Measurements from ENCODE around the gene TP73.

TP73 gene

DNA sequence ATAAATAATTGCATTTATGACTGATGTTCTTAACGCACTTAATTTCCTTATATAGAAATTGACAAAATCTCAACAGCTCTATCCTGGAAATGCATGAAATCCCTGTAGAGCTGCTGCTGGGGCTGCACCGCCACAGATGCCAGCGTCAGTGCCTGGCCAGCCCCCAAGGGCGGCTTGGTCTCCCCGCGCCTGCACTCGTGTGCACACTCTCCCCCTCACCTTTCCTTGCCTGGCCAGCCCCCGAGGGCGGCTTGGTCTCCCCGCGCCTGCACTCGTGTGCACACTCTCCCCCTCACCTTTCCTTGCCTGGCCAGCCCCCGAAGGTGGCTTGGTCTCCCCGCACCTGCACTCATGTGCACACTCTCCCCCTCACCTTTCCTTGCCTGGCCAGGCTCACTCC, 16.2 kb upstream of the TP73 start:
- no peak for DNase-seq

DNA sequence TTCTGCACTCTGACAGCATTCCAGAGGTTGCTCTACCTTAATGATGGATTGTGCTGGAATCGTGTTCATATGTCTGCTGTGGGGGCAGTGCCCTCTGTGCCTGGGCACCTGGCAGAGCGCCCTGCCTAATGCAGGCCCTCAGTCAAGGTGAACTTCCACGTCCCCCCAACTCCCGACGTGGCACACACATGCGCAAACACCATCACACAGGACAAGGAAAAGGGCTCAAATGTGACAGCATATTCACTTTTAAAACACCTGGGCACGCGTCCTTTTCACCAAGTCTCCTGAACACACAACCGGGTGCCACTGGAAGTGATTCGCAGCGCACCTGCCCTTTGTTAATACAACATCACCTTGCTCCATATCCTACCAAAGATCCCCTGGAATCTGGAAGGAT, 15.8 kb upstream of the TP73 start:
- DNase-seq: no peak

DNA sequence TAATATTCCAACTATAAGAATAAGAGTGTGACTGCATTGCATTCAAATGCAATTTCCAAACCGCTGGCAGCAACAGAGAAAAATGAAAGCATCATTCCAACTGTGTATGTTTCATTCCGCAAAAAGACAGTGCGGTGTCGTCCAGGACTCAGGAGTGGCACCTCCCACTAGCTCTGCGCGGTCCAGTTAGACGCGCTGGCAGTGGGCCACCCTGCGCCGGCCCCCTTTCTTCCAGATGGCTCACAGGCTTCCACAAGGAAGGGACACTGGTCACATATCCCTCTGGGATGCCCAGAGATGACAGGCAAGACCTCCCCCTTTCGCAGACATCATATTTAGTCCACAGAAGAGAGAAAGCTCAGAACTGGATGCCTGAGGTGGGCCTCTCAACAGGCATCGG, 14.3 kb upstream of the TP73 start:
- DNase-seq: no peak

DNA sequence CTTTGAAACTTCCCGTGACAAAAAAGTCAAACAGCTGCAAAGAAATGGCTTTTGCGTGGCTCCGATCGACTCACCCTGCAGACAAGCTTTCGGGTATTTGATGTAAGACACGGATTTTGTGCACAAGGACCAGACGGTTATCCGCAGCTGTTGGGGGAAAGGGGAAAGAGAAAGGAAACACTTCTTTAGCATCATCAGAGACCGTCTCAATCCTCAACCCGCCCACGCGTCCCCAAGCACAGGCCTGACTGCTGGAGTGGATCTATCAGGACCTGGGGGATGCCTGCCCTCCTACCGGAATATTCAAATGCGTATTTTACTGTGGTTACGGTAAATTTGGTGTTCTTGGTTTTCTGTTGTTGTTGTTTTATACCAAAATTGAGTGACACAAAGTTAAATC, 13.6 kb upstream of the TP73 start:
- no peak for DNase-seq

DNA sequence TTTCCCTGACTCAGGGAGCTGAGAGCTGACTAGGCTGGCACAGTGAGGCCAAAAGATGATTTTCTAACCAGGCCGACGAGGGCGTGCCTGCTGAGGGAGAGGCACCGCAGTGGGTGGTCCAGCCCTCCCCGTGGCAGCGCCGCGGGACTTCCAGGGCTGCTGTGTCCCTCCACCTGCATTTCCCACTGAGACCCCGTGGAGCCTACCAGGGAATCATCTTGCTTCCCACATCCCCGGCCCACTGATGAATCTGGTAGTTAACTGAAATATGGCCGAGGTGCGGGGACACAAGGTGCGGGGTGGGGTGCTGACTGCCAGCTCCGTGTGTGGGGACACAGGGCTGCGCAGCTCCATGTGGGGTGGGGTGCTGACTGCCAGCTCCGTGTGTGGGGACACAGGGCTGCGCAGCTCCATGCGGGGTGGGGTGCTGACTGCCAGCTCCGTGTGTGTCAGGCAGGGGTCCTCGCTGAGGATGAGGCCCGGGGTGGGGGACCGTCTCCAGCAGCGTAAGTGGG, 12.9 kb upstream of the TP73 start:
- no peak for DNase-seq

DNA sequence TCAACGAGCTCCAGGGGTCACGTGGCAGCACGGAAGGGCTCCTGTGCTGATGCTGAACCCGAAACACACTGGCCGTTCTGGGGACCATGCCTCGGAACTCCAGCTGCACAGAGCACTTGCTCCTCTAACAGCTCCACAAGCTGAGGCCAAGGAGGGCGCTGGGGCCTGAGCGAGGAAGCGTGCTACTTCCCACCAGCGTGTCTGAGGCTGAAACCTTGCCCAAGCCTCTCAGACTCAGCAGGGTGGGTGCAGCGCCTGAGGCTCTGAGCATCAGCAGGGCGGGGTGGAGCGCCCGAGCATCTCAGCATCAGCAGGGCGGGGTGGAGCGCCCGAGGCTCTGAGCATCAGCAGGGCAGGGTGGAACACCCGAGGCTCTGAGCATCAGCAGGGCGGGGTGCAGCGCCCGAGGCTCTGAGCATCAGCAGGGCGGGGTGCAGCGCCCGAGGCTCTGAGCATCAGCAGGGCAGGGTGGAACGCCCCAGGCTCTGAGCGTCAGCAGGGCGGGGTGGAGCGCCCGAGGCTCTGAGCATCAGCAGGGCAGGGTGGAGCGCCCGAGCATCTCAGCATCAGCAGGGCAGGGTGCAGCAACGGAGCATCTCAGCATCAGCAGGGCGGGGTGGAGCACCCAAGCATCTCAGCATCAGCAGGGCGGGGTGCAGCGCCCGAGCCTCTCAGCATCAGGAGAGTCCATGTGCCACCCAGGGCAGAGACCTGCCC, 12.0 kb upstream of the TP73 start:
- no peak for DNase-seq

DNA sequence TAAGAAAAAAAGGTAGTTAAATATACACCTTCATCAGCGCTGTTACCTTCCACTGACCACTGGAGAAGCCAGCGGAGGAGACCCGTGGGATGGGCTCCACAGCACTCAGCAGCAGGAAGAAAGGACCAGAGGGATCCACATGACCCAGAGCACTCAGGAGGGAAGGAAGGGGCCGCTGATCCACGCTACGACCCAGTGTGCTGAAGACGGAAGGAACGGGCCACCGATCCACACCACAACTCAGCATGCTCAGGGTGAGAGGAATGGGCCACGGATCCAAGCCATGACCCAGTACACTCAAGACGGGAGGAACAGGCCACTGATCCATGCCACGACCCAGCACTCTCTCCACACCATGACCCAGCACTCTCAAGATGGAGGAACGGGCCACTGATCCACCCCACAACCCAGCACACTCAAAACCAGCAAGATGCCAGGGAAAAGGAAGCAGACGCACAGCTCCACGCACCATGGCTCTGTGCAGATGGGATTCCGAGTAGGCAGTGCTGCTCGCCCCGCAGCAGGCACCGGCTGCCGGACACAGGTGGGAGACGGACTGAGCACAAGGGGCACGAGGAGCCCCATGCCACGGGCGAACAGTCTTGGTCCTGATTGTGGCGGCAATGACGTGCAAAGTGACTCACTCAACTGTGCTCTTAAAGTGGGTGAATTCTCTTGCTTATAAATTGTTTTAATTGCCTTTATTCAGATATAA, 11.1 kb upstream of the TP73 start:
- DNase-seq: no peak

DNA sequence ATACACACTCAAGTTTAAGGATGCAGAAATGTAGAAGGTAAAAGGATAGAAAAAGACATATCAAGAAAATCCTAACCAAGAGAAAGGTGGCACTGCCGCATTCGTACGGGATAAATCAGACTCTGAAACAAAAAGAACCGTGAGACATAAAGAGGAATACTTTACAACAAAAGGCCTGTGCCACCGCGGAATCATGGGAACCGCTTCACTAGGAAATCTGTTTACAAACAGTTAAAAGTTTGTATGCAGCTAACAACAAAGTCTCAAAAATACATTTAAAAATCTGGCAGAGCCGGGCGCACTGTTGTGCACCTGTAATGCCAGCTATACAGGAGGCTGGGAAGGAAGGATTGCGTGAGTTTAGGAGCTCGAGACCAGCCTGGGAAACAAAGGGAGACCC, 10.5 kb upstream of the TP73 start:
- no peak for DNase-seq

DNA sequence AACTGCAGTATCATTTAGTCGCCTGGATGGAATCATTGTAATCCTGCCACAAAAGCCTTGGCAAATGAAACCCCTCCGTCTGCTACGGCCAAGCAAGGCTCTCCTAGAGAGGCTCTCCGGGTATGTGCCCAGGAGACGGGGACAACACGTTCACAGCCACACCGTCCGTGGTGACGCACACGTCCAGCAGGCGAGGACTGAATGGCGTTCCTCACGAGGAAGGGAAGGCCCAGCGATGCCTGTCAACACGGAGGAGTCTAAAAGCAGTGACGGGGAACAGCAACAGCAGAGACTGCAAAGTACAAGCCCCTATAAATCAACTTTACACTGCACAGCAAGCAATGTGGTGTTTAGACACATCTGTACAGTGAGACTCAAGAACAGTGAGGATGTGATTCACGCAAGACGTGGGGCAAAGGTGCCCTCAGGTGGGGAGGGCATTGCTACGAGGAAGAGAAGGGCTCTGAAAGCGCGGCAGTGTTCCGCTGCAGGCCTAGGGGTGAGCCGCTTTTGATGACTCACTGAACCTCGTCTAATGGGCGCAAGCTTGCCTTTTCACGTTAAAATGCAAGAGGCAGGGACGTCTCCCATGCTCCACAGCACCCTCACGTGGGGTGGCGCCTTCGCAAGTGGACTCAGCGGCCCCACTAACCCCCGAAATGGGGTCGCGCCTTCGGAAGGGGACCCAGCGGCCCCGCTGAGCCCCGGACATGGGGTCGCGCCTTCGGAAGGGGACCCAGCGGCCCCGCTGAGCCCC, 9.2 kb upstream of the TP73 start:
- no peak for DNase-seq

DNA sequence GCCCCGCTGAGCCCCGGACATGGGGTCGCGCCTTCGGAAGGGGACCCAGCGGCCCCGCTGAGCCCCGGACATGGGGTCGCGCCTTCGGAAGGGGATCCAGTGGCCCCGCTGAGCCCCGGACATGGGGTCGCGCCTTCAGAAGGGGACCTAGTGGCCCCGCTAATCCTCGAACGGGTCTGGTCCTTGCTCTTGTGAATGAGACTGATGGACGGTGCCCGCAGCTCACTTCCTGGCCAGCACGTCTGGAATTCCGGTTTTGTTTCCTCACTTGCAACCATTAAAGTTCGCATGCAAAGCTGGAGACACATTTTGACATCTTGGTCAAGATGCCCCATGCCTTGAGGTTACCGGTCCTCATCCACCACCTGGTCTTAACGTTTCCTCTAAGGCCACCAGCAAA, 8.0 kb upstream of the TP73 start:
- DNase-seq: no peak

DNA sequence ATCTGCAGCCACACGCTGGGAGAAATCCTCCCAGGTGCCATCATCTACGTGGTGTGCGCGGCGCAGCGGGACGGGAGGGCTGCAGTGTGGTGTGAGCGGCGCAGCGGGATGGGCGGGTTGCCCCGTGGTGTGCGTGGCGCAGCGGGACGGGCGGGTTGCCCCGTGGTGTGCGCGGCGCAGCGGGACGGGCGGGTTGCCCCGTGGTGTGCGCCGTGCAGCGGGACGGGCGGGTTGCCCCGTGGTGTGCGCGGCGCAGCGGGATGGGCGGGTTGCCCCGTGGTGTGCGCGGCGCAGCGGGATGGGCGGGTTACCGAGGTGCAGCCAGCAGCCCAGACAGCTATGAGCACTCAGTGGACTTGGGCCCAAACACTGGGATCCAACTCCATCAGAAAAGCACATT, 7.1 kb upstream of the TP73 start:
- DNase-seq: no peak

DNA sequence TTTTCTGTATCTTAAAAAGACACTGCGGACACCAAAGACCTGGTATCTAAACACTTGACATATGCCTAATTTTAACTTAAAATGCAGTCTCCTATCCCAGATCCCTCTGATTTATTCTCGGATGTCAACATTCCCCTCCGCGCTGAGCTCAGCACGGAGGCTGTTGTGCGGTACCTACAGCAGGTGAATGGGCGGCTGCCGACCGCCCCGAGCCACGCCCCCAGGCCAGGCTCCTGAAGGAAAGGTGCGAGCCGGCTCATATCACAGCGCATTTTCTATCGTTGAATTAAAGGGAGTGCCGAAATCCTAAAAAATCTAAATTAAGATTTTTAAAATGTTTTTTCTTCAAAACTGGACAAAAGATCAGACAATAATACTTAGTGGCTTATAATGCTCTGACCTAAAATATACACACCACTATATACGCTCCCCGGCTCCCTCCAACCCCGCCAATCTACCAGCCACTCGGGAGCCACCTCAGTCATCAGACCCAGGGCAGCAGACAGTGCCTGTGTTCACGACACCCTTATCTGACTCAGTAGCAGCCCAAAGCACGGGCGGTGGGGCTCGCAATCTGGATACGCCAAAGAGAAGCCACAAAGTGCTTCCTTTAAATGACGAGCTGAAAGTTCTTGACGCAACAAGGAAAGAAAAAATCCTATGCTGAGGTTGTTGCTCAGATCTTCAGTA, 6.5 kb upstream of the TP73 start:
- no peak for DNase-seq

DNA sequence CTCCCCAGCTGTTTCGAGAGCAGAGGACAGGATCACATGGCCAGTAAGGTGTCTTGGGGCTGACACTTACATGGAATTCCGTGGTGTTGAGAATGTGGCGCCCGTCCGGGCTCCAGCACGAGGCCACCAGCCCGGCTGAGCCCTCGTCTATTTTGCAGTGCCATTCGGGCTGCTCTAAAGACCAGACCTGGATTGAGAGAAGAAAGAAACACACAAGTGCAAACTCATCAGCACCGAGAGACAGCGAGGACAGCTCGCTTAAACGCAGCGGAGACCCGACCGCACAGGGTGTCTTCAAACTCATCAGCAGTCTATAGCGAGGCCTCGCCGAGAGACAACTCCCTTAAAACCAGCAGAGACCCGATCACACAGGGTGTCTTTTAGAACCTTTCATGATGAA, 5.7 kb upstream of the TP73 start:
- DNase-seq: no peak

DNA sequence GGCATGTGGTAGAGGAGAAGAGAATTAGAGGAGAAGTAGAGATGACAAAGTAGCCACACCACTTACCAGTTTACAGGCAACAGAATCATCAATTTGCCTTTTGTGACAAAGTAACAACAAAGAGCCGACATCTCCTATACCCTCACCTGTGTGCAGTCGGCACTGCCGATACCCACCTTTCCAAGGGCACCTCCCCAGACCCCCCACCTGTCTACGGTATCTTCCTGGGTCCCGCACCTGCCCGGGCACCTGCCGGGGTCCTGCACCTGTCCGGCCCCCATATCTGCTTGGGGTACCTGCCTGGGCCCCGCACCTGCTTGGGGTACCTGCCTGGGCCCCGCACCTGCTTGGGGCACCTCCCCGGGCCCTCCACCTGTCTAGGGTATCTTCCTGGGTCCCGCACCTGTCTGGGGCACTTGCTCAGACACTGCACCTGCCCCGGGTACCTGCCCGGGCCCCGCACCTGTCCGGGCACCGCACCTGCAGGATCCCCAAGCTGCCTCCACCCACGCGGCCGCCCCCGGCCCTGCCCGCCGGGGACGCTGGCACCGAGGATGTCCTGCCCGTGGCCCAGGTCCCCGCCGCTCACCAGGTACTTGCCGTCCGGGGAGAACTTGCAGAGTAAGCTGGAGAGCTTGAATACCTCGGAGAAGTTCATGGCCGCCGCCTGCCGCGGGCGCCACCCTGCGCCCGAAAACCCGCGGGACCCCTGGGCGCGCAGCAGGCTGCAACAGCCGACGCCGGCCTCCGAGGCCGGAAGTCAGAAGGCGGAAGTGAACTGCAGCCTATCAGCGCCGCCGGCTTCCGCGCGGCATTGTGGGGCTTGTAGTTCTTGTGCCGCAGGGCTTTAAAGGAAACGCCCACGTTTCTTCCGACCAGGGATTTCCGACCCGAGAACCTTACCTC, 2.7 kb upstream of the TP73 start, which contains the start of gene WRAP73:
Gene WRAP73, minus strand, starts transcription at position 762 of the 906 bp plus-strand sequence. Its CDS starts 104 bp downstream, at position 658.
- peak; percentile 87 for DNase-seq

DNA sequence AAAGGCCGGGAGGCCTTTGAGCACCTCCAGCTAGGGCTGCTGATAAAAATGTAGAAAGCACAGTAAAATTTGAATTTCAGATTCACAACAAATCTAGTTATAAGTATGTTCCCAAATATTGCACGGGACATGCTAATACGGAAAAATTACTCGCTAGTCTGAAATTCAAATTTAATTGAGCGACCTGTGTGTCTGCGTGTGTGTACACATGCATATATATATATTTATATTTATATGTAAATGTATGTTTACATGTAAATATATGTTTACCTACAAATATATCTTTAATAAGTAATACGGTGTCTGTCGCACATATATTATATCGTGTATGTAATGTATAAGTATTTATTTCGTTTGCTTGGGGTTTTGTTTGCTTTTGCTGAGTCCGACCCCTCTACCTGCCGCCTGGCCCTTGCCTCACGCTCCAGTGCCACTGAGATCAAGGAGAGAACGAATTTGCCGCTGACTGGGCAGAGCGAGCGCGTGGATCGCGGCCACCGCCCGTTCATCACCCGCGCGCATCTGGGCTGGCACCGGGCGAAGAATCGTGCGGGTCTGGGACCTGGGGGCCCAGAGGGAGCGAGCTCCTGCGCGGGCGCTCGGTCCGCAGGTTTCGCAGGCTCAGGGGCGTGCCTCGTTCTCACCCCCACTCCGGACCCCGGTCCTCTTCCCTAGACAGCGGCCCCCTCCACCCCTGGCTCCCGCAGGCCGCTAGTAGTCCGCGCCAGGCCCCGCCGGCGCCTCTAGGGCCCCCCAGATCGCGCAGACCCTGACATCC, 1.9 kb upstream of the TP73 start:
- no peak for DNase-seq

DNA sequence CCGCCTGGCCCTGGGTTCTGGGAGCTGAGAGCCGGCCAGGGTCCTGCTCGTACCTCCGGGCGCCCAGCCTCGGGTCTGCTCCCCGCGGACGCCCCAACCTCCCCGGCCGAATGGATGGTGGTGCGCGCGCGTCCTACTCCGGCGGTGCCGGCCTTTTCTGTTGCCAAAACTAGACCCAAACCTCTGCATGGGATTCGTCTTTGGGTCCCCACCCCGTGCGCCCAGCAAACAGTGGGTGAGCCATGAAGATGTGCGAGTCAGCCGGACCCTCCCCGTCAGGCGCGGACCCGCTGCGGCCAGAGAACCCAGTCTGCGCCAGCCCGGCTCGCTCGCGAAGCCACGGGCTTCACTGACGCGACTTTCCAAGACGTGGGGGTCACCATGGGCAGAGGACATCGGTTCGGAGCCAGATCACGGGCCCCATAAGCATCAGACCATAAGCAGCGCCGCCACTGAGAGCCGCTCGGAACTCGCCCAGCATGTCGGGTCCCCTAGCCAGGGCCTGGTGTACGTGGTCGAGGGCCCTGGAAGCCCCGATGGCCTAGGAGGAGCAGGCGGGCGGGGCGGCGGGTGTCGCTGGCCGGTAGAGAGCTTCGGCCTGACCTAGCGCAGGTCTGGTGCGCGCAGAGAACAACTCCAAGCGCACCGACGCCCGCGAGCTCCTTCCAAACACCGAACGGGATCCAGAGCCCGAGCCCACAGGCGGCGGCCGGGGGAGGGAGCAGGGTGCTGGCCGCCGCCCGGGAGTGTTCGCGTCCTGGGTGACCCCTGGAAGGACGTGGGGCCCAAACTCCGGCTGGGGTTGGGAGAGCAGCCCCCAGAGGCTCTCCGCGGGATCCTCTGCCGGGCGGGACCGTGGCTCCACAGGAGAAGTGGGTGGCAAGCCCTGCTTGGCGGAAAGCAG, 1.0 kb upstream of the TP73 start:
- peak; percentile 19 for DNase-seq

DNA sequence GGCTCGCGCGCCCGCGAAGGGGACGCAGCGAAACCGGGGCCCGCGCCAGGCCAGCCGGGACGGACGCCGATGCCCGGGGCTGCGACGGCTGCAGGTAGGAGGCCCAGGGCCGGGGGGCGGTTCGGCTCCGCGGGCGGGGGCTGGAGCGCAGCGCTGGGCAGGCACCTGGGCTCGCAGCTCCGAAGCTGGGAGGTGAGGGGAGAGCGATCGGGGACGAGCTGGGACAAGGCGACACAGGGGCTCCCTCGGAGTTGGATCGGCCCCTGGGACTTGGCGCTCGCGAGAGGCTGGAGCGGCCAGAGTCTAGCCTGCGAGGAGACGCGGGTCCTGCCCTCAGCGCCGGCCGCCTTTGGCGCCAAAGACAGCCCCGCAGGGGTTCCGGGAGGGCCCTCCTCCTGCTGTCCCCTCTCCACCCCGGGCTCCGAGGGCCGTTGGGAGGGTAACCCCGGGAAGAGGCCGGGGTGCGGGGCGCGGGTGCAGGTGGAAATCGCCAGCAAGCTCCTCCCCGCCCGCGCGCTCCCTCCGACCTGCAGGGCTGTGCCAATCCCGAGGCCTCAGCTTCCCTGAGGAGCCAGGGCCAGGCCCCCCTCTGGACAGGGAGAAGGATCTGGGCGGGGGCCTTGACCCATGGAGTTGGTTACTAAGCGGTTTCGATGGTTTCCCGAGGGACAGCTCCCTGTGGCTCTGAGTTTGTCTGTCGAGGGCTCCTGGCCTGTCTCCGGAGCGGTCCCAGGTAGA, 401 bp downstream of the TP73 start:
- peak; percentile 10 for DNase-seq

DNA sequence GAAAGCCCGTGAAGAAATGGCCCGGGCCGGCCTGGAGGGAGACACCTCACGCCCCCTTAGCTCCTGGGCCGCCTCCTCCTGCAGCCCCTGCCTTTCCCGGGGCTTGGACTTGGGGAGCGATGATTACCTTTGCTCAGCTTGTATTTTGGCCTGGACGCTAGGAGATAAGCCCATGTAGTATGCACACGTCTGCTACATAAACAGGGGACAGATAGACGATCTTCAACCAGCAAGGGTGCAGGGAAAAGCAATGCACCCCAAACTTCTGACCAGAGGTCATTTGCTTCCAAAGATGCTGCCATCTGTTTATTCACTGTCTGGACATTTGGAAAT, 936 bp downstream of the TP73 start:
- no peak for DNase-seq

DNA sequence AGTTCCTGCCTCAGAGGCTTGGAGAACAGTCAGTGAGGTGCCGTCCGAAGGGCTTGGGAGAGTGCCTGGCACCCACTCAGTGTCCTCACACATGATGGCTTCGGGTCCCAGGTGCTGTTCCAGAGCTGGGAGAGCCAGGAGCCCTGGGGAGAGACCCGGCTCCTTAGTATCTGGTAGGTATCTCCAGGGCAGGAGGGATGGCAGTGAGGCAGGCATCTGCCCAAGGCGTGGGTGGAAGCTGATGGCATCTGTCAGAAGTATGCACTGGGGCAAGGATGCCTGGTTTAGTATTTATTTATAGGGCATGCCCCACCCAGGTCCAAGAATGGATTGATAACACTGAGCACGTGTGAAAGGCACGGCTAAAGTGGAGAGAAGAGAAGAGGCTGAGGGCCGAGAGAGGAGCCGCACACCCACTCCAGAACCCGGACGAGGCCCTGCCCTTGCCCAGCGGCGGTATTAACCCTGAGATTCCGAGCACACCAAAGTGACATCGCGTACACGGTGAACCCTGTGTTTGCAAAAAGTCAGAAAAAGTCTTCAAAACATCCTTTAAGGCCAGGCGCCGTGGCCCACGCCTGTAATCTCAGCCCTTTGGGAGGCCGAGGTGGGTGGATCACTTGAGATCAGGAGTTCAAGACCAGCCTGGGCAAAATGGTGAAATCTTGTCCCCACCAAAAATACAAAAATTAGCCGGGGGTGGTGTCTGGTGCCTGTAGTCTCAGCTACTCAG, 2.4 kb downstream of the TP73 start:
- no peak for DNase-seq
